ENCODE measurements around the gene ST3GAL3. TPM values are rescaled to one million over a fixed set of nuclear protein-coding genes. Genes with fewer than 3 reads are reported as not detected.

ST3GAL3 gene
- total RNA-seq, 2 donors from 2014 or later, result 26.3 to 36.0 TPM

- no peak for ATAC-seq (ENCODE audit: insufficient number of reproducible peaks, low FRiP score, low read depth)
- DNase-seq (ENCODE audit: low spot score), result no peak
- Histone ChIP-seq H3K36me3 (no peaks in the 10 kb centered on the region), H3K9me3 (no peaks in the 10 kb centered on the region), H3K27me3 (replicated peaks; ENCODE audit: insufficient read depth) (no peaks in the 10 kb centered on the region), H3K4me1 (ENCODE audit: control insufficient read depth in 1 of 2, low read depth in 2 of 2) (peaks cover 3 to 5% of the 10 kb centered on the region in 2 donors), H3K4me3 (no peak overlapping the region), H3K27ac (no peak overlapping the region)
- TF ChIP-seq CTCF (IDR thresholded peaks at IDR 0.05), result no peak
These were observed 57.2 kb downstream of the ST3GAL3 start for GRCh38 chr1:43764581-43764980.

GRCh38 chr1:43766086-43766784 lies 58.9 kb downstream of the ST3GAL3 start:
- H3K4me1 ChIP-seq (ENCODE audit: control insufficient read depth in 1 of 2, low read depth in 2 of 2), result peaks cover 3 to 5% of the 10 kb centered on the region in 2 donors
- DNase-seq (ENCODE audit: low spot score) (no peak), ATAC-seq (ENCODE audit: insufficient number of reproducible peaks, low FRiP score, low read depth) (no peak)
- H3K27me3 ChIP-seq (replicated peaks; ENCODE audit: insufficient read depth), result no peaks in the 10 kb centered on the region
- no peak overlapping the region for H3K27ac ChIP-seq
- no peaks in the 10 kb centered on the region for H3K9me3 ChIP-seq
- H3K36me3 ChIP-seq, result no peaks in the 10 kb centered on the region
- TF ChIP-seq CTCF (IDR thresholded peaks at IDR 0.05), result no peak
- no peak overlapping the region for H3K4me3 ChIP-seq

- H3K4me3 ChIP-seq, result no peak overlapping the region
- H3K27ac ChIP-seq, result no peak overlapping the region
- H3K27me3 ChIP-seq (replicated peaks; ENCODE audit: insufficient read depth), result no peaks in the 10 kb centered on the region
- no peak for TF ChIP-seq CTCF (IDR thresholded peaks at IDR 0.05)
- DNase-seq (ENCODE audit: low spot score) (no peak), ATAC-seq (ENCODE audit: insufficient number of reproducible peaks, low FRiP score, low read depth) (no peak)
- H3K9me3 ChIP-seq, result no peaks in the 10 kb centered on the region
- H3K36me3 ChIP-seq, result no peaks in the 10 kb centered on the region
- H3K4me1 ChIP-seq (ENCODE audit: control insufficient read depth in 1 of 2, low read depth in 2 of 2), result peaks cover 3 to 5% of the 10 kb centered on the region in 2 donors
These were observed 59.6 kb downstream of the ST3GAL3 start for GRCh38 chr1:43766818-43767525.

- no peak for ATAC-seq (ENCODE audit: insufficient number of reproducible peaks, low FRiP score, low read depth)
- H3K27me3 ChIP-seq (replicated peaks; ENCODE audit: insufficient read depth), result no peaks in the 10 kb centered on the region
- DNase-seq (ENCODE audit: low spot score), result no peak
- no peak for TF ChIP-seq CTCF (IDR thresholded peaks at IDR 0.05)
- H3K9me3 ChIP-seq, result no peaks in the 10 kb centered on the region
- H3K27ac ChIP-seq, result no peak overlapping the region
- no peaks in the 10 kb centered on the region for H3K36me3 ChIP-seq
- H3K4me3 ChIP-seq, result no peak overlapping the region
- peaks cover under 1 to 3% of the 10 kb centered on the region in 2 donors for H3K4me1 ChIP-seq (ENCODE audit: control insufficient read depth in 1 of 2, low read depth in 2 of 2)
These were observed 60.8 kb downstream of the ST3GAL3 start for GRCh38 chr1:43768168-43768567.

- Histone ChIP-seq H3K27ac (no peak overlapping the region), H3K27me3 (replicated peaks; ENCODE audit: insufficient read depth) (no peaks in the 10 kb centered on the region), H3K9me3 (no peaks in the 10 kb centered on the region), H3K4me1 (ENCODE audit: control insufficient read depth in 1 of 2, low read depth in 2 of 2) (no peaks in the 10 kb centered on the region), H3K36me3 (no peaks in the 10 kb centered on the region), H3K4me3 (no peak overlapping the region)
- no peak for TF ChIP-seq CTCF (IDR thresholded peaks at IDR 0.05)
- ATAC-seq (ENCODE audit: insufficient number of reproducible peaks, low FRiP score, low read depth), result no peak
- DNase-seq (ENCODE audit: low spot score), result no peak
These were observed 62.1 kb downstream of the ST3GAL3 start for GRCh38 chr1:43769350-43769908.

All from thoracic aorta (tissue), 2 donors.